ENCODE measurements around the gene ELMOD1.
A peak's percentile ranks its signal among the peaks of the same experiment; 100 is the strongest.
"Not testable (repeated sequence)": the region's sequence is repeated elsewhere in the genome, so short reads cannot be mapped to it uniquely, and the experiment has no call there.

Gene ELMOD1

DNA sequence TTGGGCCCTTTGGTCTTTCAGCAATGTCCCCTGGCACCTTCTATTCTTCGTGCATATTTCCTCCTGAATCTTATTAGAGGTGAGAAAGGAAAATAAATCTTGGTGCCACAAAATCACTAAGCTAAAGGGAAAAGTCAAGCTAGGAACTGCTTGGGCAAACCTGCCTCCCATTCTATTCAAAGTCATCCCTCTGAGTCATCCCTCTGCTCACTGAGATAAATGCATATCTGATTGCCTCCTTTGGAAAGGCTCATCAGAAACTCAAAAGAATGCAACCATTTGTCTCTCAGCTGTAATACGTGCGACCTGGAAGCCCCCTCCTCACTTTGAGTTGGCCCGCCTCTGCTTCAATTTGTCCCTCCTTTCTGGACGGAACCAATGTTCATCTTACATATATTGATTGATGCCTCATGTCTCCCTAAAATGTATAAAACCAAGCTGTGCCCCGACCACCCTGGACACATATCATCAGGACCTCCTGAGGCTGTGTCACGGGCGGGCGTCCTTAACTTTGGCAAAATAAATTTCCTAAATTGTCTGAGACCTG is 24.9 kb upstream of the ELMOD1 start:
- not testable (repeated sequence) for H2BK5ac ChIP-seq (ENCODE audit: low read length); H3K4ac ChIP-seq (ENCODE audit: low read depth, low read length); H2AK5ac ChIP-seq (ENCODE audit: low read length); H3K4me1 ChIP-seq (ENCODE audit: control insufficient read depth, low read depth, low read length); H3K79me2 ChIP-seq (ENCODE audit: control insufficient read depth, insufficient read depth, low read length); H3K79me1 ChIP-seq (ENCODE audit: low read length); H3K27me3 ChIP-seq (ENCODE audit: insufficient read depth, low read length, poor library complexity); H3K36me3 ChIP-seq (ENCODE audit: control insufficient read depth, insufficient read depth, low read length); H3K23ac ChIP-seq (ENCODE audit: low read length); H4K5ac ChIP-seq (ENCODE audit: low read length); H3K27ac ChIP-seq (ENCODE audit: low read depth, low read length); H2BK120ac ChIP-seq (ENCODE audit: low read depth, low read length)
- peak; percentile 58 for DNase-seq
- Histone ChIP-seq H3K4me2 (ENCODE audit: low read length) (peak overlapping the region; percentile 32), H3K56ac (ENCODE audit: low read length) (peak overlapping the region; percentile 69), H3K4me3 (ENCODE audit: low read length) (peak overlapping the region; percentile 31), H4K8ac (ENCODE audit: low read depth, low read length) (peak overlapping the region; percentile 68), H3K9ac (ENCODE audit: low read length) (peak overlapping the region; percentile 63), H3K18ac (ENCODE audit: low read length) (peak overlapping the region; percentile 61), H2BK15ac (replicated peaks; ENCODE audit: low read depth) (peak overlapping the region; percentile 5)
- no CpG with 5 or more reads among the region's 9 CpGs for WGBS (ENCODE audit: extremely low coverage, insufficient coverage, low lambda C conversion rate)

DNA sequence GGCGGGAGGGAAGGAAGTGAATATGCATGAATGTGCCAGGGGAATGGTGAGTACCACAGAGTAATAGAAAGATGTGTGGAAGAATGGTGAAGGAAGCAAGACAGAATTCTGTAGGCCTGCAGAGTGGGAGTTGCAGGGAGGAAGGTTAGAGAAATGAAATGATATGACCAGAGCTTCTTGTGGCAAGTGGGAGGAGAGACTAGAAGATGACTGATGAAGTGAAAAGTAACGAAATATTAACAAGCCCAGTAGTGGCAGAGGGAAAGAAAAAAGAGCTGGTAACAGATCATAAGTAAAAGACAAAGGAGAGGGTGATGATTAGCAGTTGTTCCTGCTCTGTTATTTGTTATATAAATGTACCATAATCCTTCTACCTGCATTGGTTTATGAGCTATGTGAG is 24.4 kb upstream of the ELMOD1 start:
- Histone ChIP-seq H3K4me2 (ENCODE audit: low read length) (no peak overlapping the region), H3K36me3 (ENCODE audit: control insufficient read depth, insufficient read depth, low read length) (no peaks in the 10 kb centered on the region), H2BK5ac (ENCODE audit: low read length) (no peak overlapping the region), H4K5ac (ENCODE audit: low read length) (peak overlapping the region; percentile 21), H3K4ac (ENCODE audit: low read depth, low read length) (no peak overlapping the region), H2BK120ac (ENCODE audit: low read depth, low read length) (no peak overlapping the region), H2BK15ac (replicated peaks; ENCODE audit: low read depth) (peak overlapping the region; percentile 5), H2AK5ac (ENCODE audit: low read length) (no peak overlapping the region), H3K9ac (ENCODE audit: low read length) (no peak overlapping the region), H3K27me3 (ENCODE audit: insufficient read depth, low read length, poor library complexity) (no peaks in the 10 kb centered on the region), H3K79me1 (ENCODE audit: low read length) (peaks cover 3% of the 10 kb centered on the region), H3K27ac (ENCODE audit: low read depth, low read length) (no peak overlapping the region), H3K79me2 (ENCODE audit: control insufficient read depth, insufficient read depth, low read length) (peaks cover 6% of the 10 kb centered on the region), H3K18ac (ENCODE audit: low read length) (no peak overlapping the region), H3K23ac (ENCODE audit: low read length) (no peak overlapping the region), H4K8ac (ENCODE audit: low read depth, low read length) (no peak overlapping the region), H3K4me1 (ENCODE audit: control insufficient read depth, low read depth, low read length) (peaks cover 3% of the 10 kb centered on the region), H3K4me3 (ENCODE audit: low read length) (no peak overlapping the region), H3K56ac (ENCODE audit: low read length) (no peak overlapping the region)
- no CpG with 5 or more reads among the region's 2 CpGs for WGBS (ENCODE audit: extremely low coverage, insufficient coverage, low lambda C conversion rate)
- DNase-seq = no peak

DNA sequence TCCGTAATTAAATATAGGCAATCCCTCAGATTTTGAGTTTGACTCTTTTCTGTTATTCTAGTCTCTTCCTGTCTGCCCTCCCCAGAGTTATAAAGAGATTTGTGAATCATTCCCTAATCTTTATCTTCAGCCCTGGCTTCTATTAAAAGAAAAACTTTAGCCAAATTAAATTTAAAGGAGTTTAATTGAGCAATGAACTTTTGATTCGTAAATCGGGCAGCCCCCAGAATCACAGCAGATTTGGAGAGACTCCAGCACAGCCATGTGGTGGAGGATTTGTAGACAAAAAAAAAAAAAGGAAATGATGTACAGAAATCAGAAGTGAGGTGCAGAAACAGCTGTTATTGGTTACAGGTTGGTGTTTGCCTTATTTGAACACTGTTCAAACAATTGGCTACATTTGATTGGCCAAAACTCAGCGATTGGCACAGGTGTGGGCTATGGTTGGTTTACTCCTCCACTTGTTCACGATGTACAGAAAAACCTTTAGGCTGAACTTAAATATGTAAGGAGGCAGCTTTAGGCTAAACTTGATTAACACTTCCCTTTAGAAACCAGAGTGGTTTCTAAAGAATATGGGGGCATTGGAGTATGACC is 23.1 kb upstream of the ELMOD1 start:
- DNase-seq = no peak
- H3K4ac ChIP-seq (ENCODE audit: low read depth, low read length) = no peak overlapping the region
- no peak overlapping the region for H2BK15ac ChIP-seq (replicated peaks; ENCODE audit: low read depth)
- H3K23ac ChIP-seq (ENCODE audit: low read length) = no peak overlapping the region
- H3K79me1 ChIP-seq (ENCODE audit: low read length) = peaks cover 3% of the 10 kb centered on the region
- no CpG with 5 or more reads among the region's 5 CpGs for WGBS (ENCODE audit: extremely low coverage, insufficient coverage, low lambda C conversion rate)
- H2BK120ac ChIP-seq (ENCODE audit: low read depth, low read length) = no peak overlapping the region
- no peak overlapping the region for H3K4me2 ChIP-seq (ENCODE audit: low read length)
- H3K9ac ChIP-seq (ENCODE audit: low read length) = no peak overlapping the region
- H3K36me3 ChIP-seq (ENCODE audit: control insufficient read depth, insufficient read depth, low read length) = no peaks in the 10 kb centered on the region
- peaks cover 4% of the 10 kb centered on the region for H3K79me2 ChIP-seq (ENCODE audit: control insufficient read depth, insufficient read depth, low read length)
- H3K56ac ChIP-seq (ENCODE audit: low read length) = no peak overlapping the region
- no peak overlapping the region for H4K8ac ChIP-seq (ENCODE audit: low read depth, low read length)
- no peak overlapping the region for H2BK5ac ChIP-seq (ENCODE audit: low read length)
- H3K4me1 ChIP-seq (ENCODE audit: control insufficient read depth, low read depth, low read length) = peaks cover 3% of the 10 kb centered on the region
- H3K27me3 ChIP-seq (ENCODE audit: insufficient read depth, low read length, poor library complexity) = no peaks in the 10 kb centered on the region
- no peak overlapping the region for H4K5ac ChIP-seq (ENCODE audit: low read length)
- H3K27ac ChIP-seq (ENCODE audit: low read depth, low read length) = no peak overlapping the region
- no peak overlapping the region for H3K18ac ChIP-seq (ENCODE audit: low read length)
- H2AK5ac ChIP-seq (ENCODE audit: low read length) = no peak overlapping the region
- H3K4me3 ChIP-seq (ENCODE audit: low read length) = no peak overlapping the region

DNA sequence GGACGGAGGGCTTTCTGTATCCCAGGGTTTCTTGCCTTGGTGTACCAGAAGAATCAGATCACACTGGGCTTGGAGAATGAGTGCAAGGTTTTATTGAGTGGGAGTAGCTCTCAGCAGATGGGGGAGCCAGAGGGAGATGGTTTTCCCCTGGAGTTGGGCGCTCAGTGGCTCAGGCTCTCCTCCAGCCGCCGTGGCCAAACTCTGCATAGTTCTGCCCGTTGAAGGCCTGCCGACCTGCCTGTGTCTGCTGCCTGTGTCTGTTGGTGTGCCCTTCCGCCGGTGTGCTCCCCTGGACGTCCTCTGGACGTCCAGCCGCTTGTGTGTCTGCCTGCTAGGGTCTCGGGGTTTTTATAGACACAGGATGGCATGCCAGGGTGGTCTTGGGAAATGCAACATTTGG is 20.9 kb upstream of the ELMOD1 start:
- Histone ChIP-seq H3K79me1 (ENCODE audit: low read length) (no peaks in the 10 kb centered on the region), H3K56ac (ENCODE audit: low read length) (no peak overlapping the region), H3K36me3 (ENCODE audit: control insufficient read depth, insufficient read depth, low read length) (no peaks in the 10 kb centered on the region), H2BK5ac (ENCODE audit: low read length) (no peak overlapping the region), H2AK5ac (ENCODE audit: low read length) (no peak overlapping the region), H3K4me3 (ENCODE audit: low read length) (no peak overlapping the region), H3K27me3 (ENCODE audit: insufficient read depth, low read length, poor library complexity) (no peaks in the 10 kb centered on the region), H2BK120ac (ENCODE audit: low read depth, low read length) (no peak overlapping the region), H3K79me2 (ENCODE audit: control insufficient read depth, insufficient read depth, low read length) (no peaks in the 10 kb centered on the region), H3K18ac (ENCODE audit: low read length) (no peak overlapping the region), H3K9ac (ENCODE audit: low read length) (no peak overlapping the region), H3K27ac (ENCODE audit: low read depth, low read length) (no peak overlapping the region), H3K4me2 (ENCODE audit: low read length) (no peak overlapping the region), H4K5ac (ENCODE audit: low read length) (no peak overlapping the region), H2BK15ac (replicated peaks; ENCODE audit: low read depth) (no peak overlapping the region), H3K23ac (ENCODE audit: low read length) (no peak overlapping the region), H4K8ac (ENCODE audit: low read depth, low read length) (no peak overlapping the region), H3K4me1 (ENCODE audit: control insufficient read depth, low read depth, low read length) (peaks cover 3% of the 10 kb centered on the region), H3K4ac (ENCODE audit: low read depth, low read length) (no peak overlapping the region)
- DNase-seq = no peak
- no CpG with 5 or more reads among the region's 12 CpGs for WGBS (ENCODE audit: extremely low coverage, insufficient coverage, low lambda C conversion rate)

DNA sequence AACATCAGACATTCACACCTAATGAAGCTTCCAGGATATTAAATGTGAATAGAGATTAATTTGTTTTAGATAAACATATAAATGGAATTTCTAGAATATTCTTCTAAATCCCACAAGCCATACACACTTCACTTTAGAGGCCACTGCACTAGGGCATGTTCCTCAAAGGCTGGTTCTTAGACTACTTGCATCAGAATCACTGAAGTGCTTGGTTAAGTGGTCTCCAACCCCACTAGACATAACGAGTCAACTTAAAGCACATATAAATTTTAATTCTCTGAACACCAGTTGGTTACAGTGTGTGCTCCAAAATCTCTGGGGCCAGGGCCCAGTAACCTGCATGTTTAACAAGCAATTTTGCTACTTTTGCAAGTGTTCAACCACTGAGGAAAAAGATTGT is 17.5 kb upstream of the ELMOD1 start:
- Histone ChIP-seq H2BK120ac (ENCODE audit: low read depth, low read length) (no peak overlapping the region), H3K23ac (ENCODE audit: low read length) (no peak overlapping the region), H2BK15ac (replicated peaks; ENCODE audit: low read depth) (no peak overlapping the region), H3K79me2 (ENCODE audit: control insufficient read depth, insufficient read depth, low read length) (no peaks in the 10 kb centered on the region), H3K4me3 (ENCODE audit: low read length) (no peak overlapping the region), H3K18ac (ENCODE audit: low read length) (no peak overlapping the region), H3K4ac (ENCODE audit: low read depth, low read length) (no peak overlapping the region), H2BK5ac (ENCODE audit: low read length) (no peak overlapping the region), H3K27ac (ENCODE audit: low read depth, low read length) (no peak overlapping the region), H4K5ac (ENCODE audit: low read length) (no peak overlapping the region), H3K56ac (ENCODE audit: low read length) (no peak overlapping the region), H3K36me3 (ENCODE audit: control insufficient read depth, insufficient read depth, low read length) (no peaks in the 10 kb centered on the region), H3K9ac (ENCODE audit: low read length) (no peak overlapping the region), H2AK5ac (ENCODE audit: low read length) (no peak overlapping the region), H3K4me1 (ENCODE audit: control insufficient read depth, low read depth, low read length) (no peaks in the 10 kb centered on the region), H3K79me1 (ENCODE audit: low read length) (no peaks in the 10 kb centered on the region), H3K27me3 (ENCODE audit: insufficient read depth, low read length, poor library complexity) (no peaks in the 10 kb centered on the region), H4K8ac (ENCODE audit: low read depth, low read length) (no peak overlapping the region), H3K4me2 (ENCODE audit: low read length) (no peak overlapping the region)
- no peak for DNase-seq
- no CpG with 5 or more reads among the region's 1 CpG for WGBS (ENCODE audit: extremely low coverage, insufficient coverage, low lambda C conversion rate)
